H1 (cell line): ENCODE results near the gene CD180. TPM values are rescaled to one million over a fixed set of nuclear protein-coding genes. Genes with fewer than 3 reads are reported as not detected.

Source experiments
- CTCF ChIA-PET: fragments of 300-600 bp; sonication (Branson Sonifier 250); formaldehyde crosslinking; loops from one replicate; lab custom pipeline; 2021; ENCODE audit not compliant: partially characterized antibody; lab: Charles Lee
- POLR2A ChIA-PET: fragments of 300-600 bp; sonication (Branson Sonifier 250); formaldehyde crosslinking; loops from one replicate; lab custom pipeline; 2021; ENCODE audit warnings: inconsistent platforms; ENCODE audit not compliant: partially characterized antibody; lab: Charles Lee
- DNase-seq, 2 experiments: peaks; one replicate each; pipeline versions ENCODE4 v3.0.0 to v3.0.0-alpha.2; 2010 to 2022; ENCODE audit warnings: low spot score in 2 of 2, low read depth in 1 of 2, mixed read lengths in 1 of 2
- FAIRE-seq: peaks from 2 replicates; lab custom pipeline; 2011; peaks lifted over from hg19 to GRCh38; lab: Jason Lieb, UNC
- H2AFZ ChIP-seq: 2 replicates; pipeline ENCODE4 v1.8.1; 2012; ENCODE audit warnings: low read length, inconsistent platforms
- H2AK5ac ChIP-seq: 2 replicates; pipeline ENCODE4 v1.6.1; 2013; ENCODE audit warnings: low read depth, low read length
- H2BK120ac ChIP-seq: replicated peaks from 2 replicates; pipeline ENCODE3; 2013; ENCODE audit warnings: low read depth, low read length, inconsistent platforms
- H2BK12ac ChIP-seq: 2 replicates; pipeline ENCODE4 v1.6.1; 2013; ENCODE audit warnings: low read depth, low read length
- H2BK15ac ChIP-seq: 2 replicates; pipeline ENCODE4 v1.6.1; 2013; ENCODE audit warnings: low read length
- H2BK20ac ChIP-seq: 2 replicates; pipeline ENCODE4 v1.6.1; 2013; ENCODE audit warnings: low read length
- H2BK5ac ChIP-seq: 2 replicates; pipeline ENCODE4 v1.6.1; 2013; ENCODE audit warnings: low read depth, low read length
- H3K14ac ChIP-seq: 2 replicates; pipeline ENCODE4 v1.6.1; 2013; ENCODE audit warnings: inconsistent platforms; ENCODE audit not compliant: insufficient read length
- H3K18ac ChIP-seq: 2 replicates; pipeline ENCODE4 v1.6.1; 2013; ENCODE audit warnings: low read length; ENCODE audit errors: extremely low read depth
- H3K23ac ChIP-seq: 2 replicates; pipeline ENCODE4 v1.6.1; 2013; ENCODE audit warnings: inconsistent platforms; ENCODE audit not compliant: insufficient read length
- H3K23me2 ChIP-seq: 2 replicates; pipeline ENCODE4 v1.6.1; 2013; ENCODE audit warnings: low read depth, low read length
- H3K27ac ChIP-seq: 2 replicates; pipeline ENCODE4 v1.6.1; 2011; ENCODE audit warnings: low read depth, low read length, inconsistent platforms
- H3K27me3 ChIP-seq, 4 experiments: replicated peaks in 1 of 4; 1 replicate in 1 of 4; 2 replicates in 3 of 4; pipeline versions ENCODE4 v1.6.1 to v1.8.1; 2011 to 2013; ENCODE audit warnings: low read length in 3 of 4, mild to moderate bottlenecking in 3 of 4, inconsistent platforms in 2 of 4, mixed read lengths in 2 of 4, moderate library complexity in 1 of 4; ENCODE audit not compliant: control insufficient read depth in 3 of 4, insufficient read depth in 3 of 4; ENCODE audit errors: extremely low read depth in 1 of 4
- H3K36me3 ChIP-seq, 4 experiments: 2 replicates each; pipeline versions ENCODE4 v1.6.1 to v1.8.1; 2011 to 2013; ENCODE audit warnings: mild to moderate bottlenecking in 4 of 4, low read length in 3 of 4, moderate library complexity in 2 of 4, control low read depth in 1 of 4, inconsistent platforms in 1 of 4; ENCODE audit not compliant: insufficient read depth in 4 of 4, control insufficient read depth in 2 of 4
- H3K4ac ChIP-seq: replicated peaks from 2 replicates; pipeline ENCODE3; 2013; ENCODE audit warnings: low read length, low read depth, mixed read lengths, inconsistent platforms; ENCODE audit not compliant: insufficient read length
- H3K4me1 ChIP-seq, 4 experiments: replicated peaks in 1 of 4; 1 replicate in 1 of 4; 2 replicates in 3 of 4; pipeline versions ENCODE4 v1.6.1 to v1.8.1; 2011 to 2013; ENCODE audit warnings: low read length in 3 of 4, inconsistent platforms in 2 of 4, mixed read lengths in 1 of 4; ENCODE audit not compliant: insufficient read depth in 4 of 4, control insufficient read depth in 3 of 4
- H3K4me2 ChIP-seq, 2 experiments: 2 replicates each; pipeline versions ENCODE4 v1.6.1 to v1.8.1; 2011 to 2013; ENCODE audit warnings: low read depth in 2 of 2, low read length in 2 of 2, control low read depth in 1 of 2, inconsistent platforms in 1 of 2, mild to moderate bottlenecking in 1 of 2; ENCODE audit not compliant: insufficient read depth in 1 of 2
- H3K4me3 ChIP-seq, 4 experiments: fragments of 200-600, 300-600 bp in 1 of 4; sonication (generic), shearing (Covaris generic), sonication (Bioruptor Twin) in 1 of 4; 2 replicates each; pipeline versions ENCODE4 v1.5.1 to v1.8.1; 2011 to 2016; ENCODE audit warnings: low read length in 4 of 4, low read depth in 3 of 4, control low read depth in 2 of 4, inconsistent platforms in 2 of 4, mild to moderate bottlenecking in 2 of 4, mixed read lengths in 1 of 4, moderate library complexity in 1 of 4; ENCODE audit not compliant: insufficient read depth in 2 of 4; ENCODE audit errors: extremely low read depth in 1 of 4
- H3K56ac ChIP-seq: replicated peaks from 2 replicates; pipeline ENCODE3; 2013; ENCODE audit warnings: low read depth, mild to moderate bottlenecking, mixed read lengths, low read length, inconsistent platforms; ENCODE audit not compliant: insufficient read length
- H3K79me1 ChIP-seq: 2 replicates; pipeline ENCODE4 v1.6.1; 2013; ENCODE audit warnings: low read depth, low read length, control low read depth
- H3K79me2 ChIP-seq, 2 experiments: 2 replicates each; pipeline versions ENCODE4 v1.6.1 to v1.8.1; 2012 to 2013; ENCODE audit warnings: low read length in 2 of 2, mild to moderate bottlenecking in 2 of 2, inconsistent platforms in 1 of 2; ENCODE audit not compliant: insufficient read depth in 2 of 2, control insufficient read depth in 1 of 2
- H3K9ac ChIP-seq, 4 experiments: replicated peaks in 1 of 4; 1 replicate in 1 of 4; 2 replicates in 3 of 4; pipeline versions ENCODE4 v1.6.1 to v1.8.1; 2011 to 2013; ENCODE audit warnings: low read depth in 3 of 4, low read length in 3 of 4, control low read depth in 2 of 4, mild to moderate bottlenecking in 2 of 4, moderate library complexity in 2 of 4, inconsistent platforms in 1 of 4; ENCODE audit errors: extremely low read depth in 1 of 4
- H3K9me3 ChIP-seq, 2 experiments: 2 replicates each; pipeline versions ENCODE4 v1.6.1 to v1.8.1; 2012 to 2013; ENCODE audit warnings: mild to moderate bottlenecking in 2 of 2, moderate library complexity in 2 of 2, control low read depth in 1 of 2, inconsistent platforms in 1 of 2, low read depth in 1 of 2, low read length in 1 of 2, mixed read lengths in 1 of 2; ENCODE audit not compliant: insufficient read depth in 2 of 2
- H4K20me1 ChIP-seq, 2 experiments: replicated peaks in 1 of 2; 2 replicates each; pipeline versions ENCODE3 to v1.8.1; 2011 to 2013; ENCODE audit warnings: inconsistent platforms in 2 of 2, low read length in 2 of 2, mild to moderate bottlenecking in 1 of 2; ENCODE audit not compliant: insufficient read depth in 2 of 2, control insufficient read depth in 1 of 2
- H4K5ac ChIP-seq: 2 replicates; pipeline ENCODE4 v1.6.1; 2013; ENCODE audit warnings: low read length, low read depth, mixed read lengths, inconsistent platforms; ENCODE audit not compliant: insufficient read length
- H4K8ac ChIP-seq: 2 replicates; pipeline ENCODE4 v1.8.0; 2013; ENCODE audit warnings: mild to moderate bottlenecking, moderate library complexity, low read length, inconsistent platforms; ENCODE audit not compliant: insufficient read depth; ENCODE audit errors: extremely low read depth
- H4K91ac ChIP-seq: replicated peaks from 2 replicates; pipeline ENCODE3; 2013; ENCODE audit warnings: low read length, mixed read lengths, inconsistent platforms; ENCODE audit not compliant: insufficient read length
- ATF2 ChIP-seq: IDR thresholded peaks from 2 replicates; pipeline ENCODE4 v1.6.1; 2012; ENCODE audit warnings: low read length, inconsistent platforms
- CREB1 ChIP-seq: IDR thresholded peaks from 2 replicates; pipeline ENCODE4 v1.6.1; 2012; ENCODE audit warnings: inconsistent platforms
- CTCF ChIP-seq, 3 experiments: IDR thresholded peaks; 1 replicate in 2 of 3; 2 replicates in 1 of 3; pipeline versions ENCODE4 v1.5.1 to v1.6.1; 2011; ENCODE audit warnings: low read length in 3 of 3, mild to moderate bottlenecking in 3 of 3, inconsistent platforms in 2 of 3, low read depth in 1 of 3, moderate library complexity in 1 of 3; ENCODE audit not compliant: insufficient read depth in 1 of 3; ENCODE audit errors: control extremely low read depth in 1 of 3
- NANOG ChIP-seq: IDR thresholded peaks from 2 replicates; pipeline ENCODE4 v1.6.1; 2011; ENCODE audit warnings: low read length, low read depth, mild to moderate bottlenecking, inconsistent platforms; ENCODE audit not compliant: insufficient read depth, poor library complexity, severe bottlenecking
- NRF1 ChIP-seq: IDR thresholded peaks from 2 replicates; pipeline ENCODE4 v1.6.1; 2011; ENCODE audit warnings: mild to moderate bottlenecking, low read depth, low read length, improper control_type of control experiment
- POLR2AphosphoS5 ChIP-seq: IDR thresholded peaks from 2 replicates; pipeline ENCODE4 v1.6.1; 2011; ENCODE audit warnings: low read depth, low read length
- SUZ12 ChIP-seq: fragments of 200-600 bp; sonication (generic); IDR thresholded peaks from 2 replicates; pipeline ENCODE4 v1.6.1; 2012; ENCODE audit warnings: mild to moderate bottlenecking, inconsistent platforms, low read length, moderate library complexity, mixed read lengths
- USF2 ChIP-seq: IDR thresholded peaks from 2 replicates; pipeline ENCODE4 v1.6.1; 2011; ENCODE audit warnings: low read length, improper control_type of control experiment
- ZNF274 ChIP-seq: IDR thresholded peaks from 2 replicates; pipeline ENCODE4 v1.7.0; 2012; ENCODE audit warnings: low read length, borderline replicate concordance; ENCODE audit errors: extremely low read depth
- WGBS, 2 experiments: shearing (Covaris generic) in 1 of 2; methylation state at CpG; one replicate each; pipeline versions ENCODE4 v1.1.6 to v1.1.7; 2013 to 2015; ENCODE audit warnings: low lambda C conversion rate in 2 of 2, mixed read lengths in 2 of 2, inconsistent platforms in 1 of 2, low coverage in 1 of 2, missing lambda C conversion rate in 1 of 2; ENCODE audit not compliant: insufficient replicate concordance in 2 of 2, insufficient coverage in 1 of 2, insufficient read length in 1 of 2; ENCODE audit errors: extremely low coverage in 1 of 2, missing lambda C conversion rate in 1 of 2; 5-methylcytosine and 5-hydroxymethylcytosine counted together
- polyA plus RNA-seq, 7 experiments: library from polyadenylated mRNA; depleted of rRNA in 3 of 7; stranded (reverse) in 5 of 7; unstranded in 2 of 7; fragments of >200 nt in 5 of 7; fragments of 200-250 nt in 2 of 7; gene quantifications; 1 replicate in 5 of 7; 2 replicates in 1 of 7; 4 replicates in 1 of 7; pipeline versions ENCODE4 v1.2.1 to v1.2.3, GENCODE V29; 2011 to 2013; ENCODE audit warnings: missing spikeins in 2 of 7, mixed read lengths in 2 of 7
- total RNA-seq: library from RNA; stranded (reverse); fragmentation: NEBNext Ultra II Directional; extraction: Animal tissue kit (Norgen Biotek cat#: 25700); gene quantifications from 2 replicates; pipeline ENCODE4 v1.2.1, GENCODE V29; 2021

The CD180 gene
- total and polyA plus RNA-seq, 2 of the 8 experiments (the other 6 are each of a cell fraction or from before 2014, with no cell fraction given) = not detected

GRCh38 chr5:67170767-67171166 is 25.8 kb downstream of the CD180 start:
- no peaks in the 10 kb centered on the region for H3K36me3 ChIP-seq
- TF ChIP-seq ATF2 (no peak), SUZ12 (no peak), NRF1 (no peak), CREB1 (no peak), CTCF (IDR thresholded peaks at IDR 0.05; ENCODE audit: control extremely low read depth in 1 of 3, insufficient read depth in 1 of 3, low read depth in 1 of 3, low read length in 3 of 3) (no peak), POLR2AphosphoS5 (no peak), NANOG (no peak), USF2 (no peak), ZNF274 (no peak)

More at GRCh38 chr5:67170767-67171166, 25.8 kb downstream of the CD180 start:
- H3K27me3 ChIP-seq = no peaks in the 10 kb centered on the region
- H2AFZ ChIP-seq = no peak overlapping the region
- no peak overlapping the region for H2BK12ac ChIP-seq
- ChIA-PET POLR2A (no interaction called here), CTCF (interaction anchor here (1.1 kb wide), 1 partner anchor 34 kb away, joined by 3 read pairs; no protein-coding TSS in a partner anchor)
- no peak overlapping the region for H3K56ac ChIP-seq
- no peak overlapping the region for H4K5ac ChIP-seq
- WGBS, 2 experiments = 91% methylated on average over 3 of the region's 3 CpGs; no CpG with 5 or more reads in 1 of the 2 experiments
- H4K91ac ChIP-seq = no peak overlapping the region
- H3K18ac ChIP-seq = no peak overlapping the region
- no peak overlapping the region for H2BK20ac ChIP-seq
- H2BK120ac ChIP-seq = no peak overlapping the region
- no peak overlapping the region for H3K23ac ChIP-seq
- H3K79me2 ChIP-seq = no peaks in the 10 kb centered on the region
- no peaks in the 10 kb centered on the region for H3K79me1 ChIP-seq
- H3K4me1 ChIP-seq = peaks cover 0 to 8% (median 6%) of the 10 kb centered on the region in 4 experiments; a peak in 3 of 7 replicates
- no peak overlapping the region for H2AK5ac ChIP-seq
- H3K23me2 ChIP-seq = peaks cover 6% of the 10 kb centered on the region; the same call in 1 of the 2 replicates
- no peak for FAIRE-seq
- H2BK15ac ChIP-seq = no peak overlapping the region
- no peak overlapping the region for H3K4me3 ChIP-seq
- no peak overlapping the region for H3K14ac ChIP-seq
- no peak overlapping the region for H3K27ac ChIP-seq
- H4K8ac ChIP-seq = no peak overlapping the region
- H3K9ac ChIP-seq = no peak overlapping the region
- no peak overlapping the region for H3K4ac ChIP-seq
- H2BK5ac ChIP-seq = no peak overlapping the region
- no peaks in the 10 kb centered on the region for H3K9me3 ChIP-seq
- H4K20me1 ChIP-seq = no peaks in the 10 kb centered on the region
- no peak for DNase-seq
- H3K4me2 ChIP-seq = no peak overlapping the region
